Measurements from ENCODE around the gene ANXA4. TPM values are rescaled to one million over a fixed set of nuclear protein-coding genes. Genes with fewer than 3 reads are reported as not detected.

Gene ANXA4
- total RNA-seq, 1 experiment from 2014 or later: 92.0 TPM

DNA sequence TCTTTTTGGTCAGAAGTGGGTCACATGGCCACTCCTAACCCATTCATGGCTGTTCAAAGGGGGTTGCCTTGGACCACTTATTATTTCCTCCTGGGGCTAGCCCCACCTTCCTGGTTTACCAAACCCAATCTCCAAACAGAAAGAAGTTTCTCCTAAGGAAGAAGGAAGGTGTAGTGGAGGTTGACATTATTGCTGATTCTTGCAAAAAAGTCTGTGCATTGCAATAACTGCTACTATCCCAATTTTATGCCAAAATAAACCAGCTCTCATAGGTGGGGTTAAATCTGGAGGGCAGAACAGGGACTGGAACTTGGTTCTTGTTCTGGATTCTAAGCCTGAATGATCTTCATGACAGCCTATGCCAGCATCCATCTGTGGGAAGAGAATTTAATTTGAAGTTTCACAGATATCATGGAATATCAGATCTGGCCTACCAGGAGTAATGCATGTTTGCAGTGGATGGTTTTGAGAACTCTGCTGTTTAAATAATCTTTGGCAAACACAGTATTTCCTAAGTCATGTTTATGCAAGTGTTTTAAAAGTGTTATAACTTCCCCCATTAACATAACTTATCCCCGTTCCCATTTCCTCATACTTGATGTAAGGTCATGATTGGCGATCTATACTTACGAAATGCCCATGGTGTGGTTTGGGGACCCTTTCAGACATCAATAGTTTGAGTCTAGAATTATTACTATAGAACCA is 11.9 kb downstream of the ANXA4 start:
- Mint-ChIP-seq H3K4me1 (ENCODE audit: low read depth, unreplicated experiment) (peaks cover 24% of the 10 kb centered on the region), H3K36me3 (ENCODE audit: insufficient read depth, unreplicated experiment) (peaks cover 22% of the 10 kb centered on the region), H3K4me3 (ENCODE audit: unreplicated experiment) (no peak overlapping the region), H3K9me3 (ENCODE audit: unreplicated experiment) (no peaks in the 10 kb centered on the region), H3K27me3 (ENCODE audit: insufficient read depth, unreplicated experiment) (no peaks in the 10 kb centered on the region), H3K27ac (ENCODE audit: unreplicated experiment) (no peak overlapping the region)
- intact Hi-C loops (cut with micrococcal nuclease; ENCODE audit: unreplicated experiment): no loop called here
- Histone ChIP-seq H3K9me3 (no peaks in the 10 kb centered on the region), H3K4me1 (peaks cover 20% of the 10 kb centered on the region), H3K36me3 (ENCODE audit: control insufficient read depth, insufficient read depth, low read length) (peaks cover 1% of the 10 kb centered on the region), H3K27me3 (replicated peaks; ENCODE audit: control insufficient read depth, insufficient read depth, low read length) (no peaks in the 10 kb centered on the region), H3K4me3 (ENCODE audit: low read depth, low read length) (no peak overlapping the region)
- BruUV-seq (replicated peaks): no TSS peak
- no peak for DNase-seq
- TF ChIP-seq, protein P1, sequence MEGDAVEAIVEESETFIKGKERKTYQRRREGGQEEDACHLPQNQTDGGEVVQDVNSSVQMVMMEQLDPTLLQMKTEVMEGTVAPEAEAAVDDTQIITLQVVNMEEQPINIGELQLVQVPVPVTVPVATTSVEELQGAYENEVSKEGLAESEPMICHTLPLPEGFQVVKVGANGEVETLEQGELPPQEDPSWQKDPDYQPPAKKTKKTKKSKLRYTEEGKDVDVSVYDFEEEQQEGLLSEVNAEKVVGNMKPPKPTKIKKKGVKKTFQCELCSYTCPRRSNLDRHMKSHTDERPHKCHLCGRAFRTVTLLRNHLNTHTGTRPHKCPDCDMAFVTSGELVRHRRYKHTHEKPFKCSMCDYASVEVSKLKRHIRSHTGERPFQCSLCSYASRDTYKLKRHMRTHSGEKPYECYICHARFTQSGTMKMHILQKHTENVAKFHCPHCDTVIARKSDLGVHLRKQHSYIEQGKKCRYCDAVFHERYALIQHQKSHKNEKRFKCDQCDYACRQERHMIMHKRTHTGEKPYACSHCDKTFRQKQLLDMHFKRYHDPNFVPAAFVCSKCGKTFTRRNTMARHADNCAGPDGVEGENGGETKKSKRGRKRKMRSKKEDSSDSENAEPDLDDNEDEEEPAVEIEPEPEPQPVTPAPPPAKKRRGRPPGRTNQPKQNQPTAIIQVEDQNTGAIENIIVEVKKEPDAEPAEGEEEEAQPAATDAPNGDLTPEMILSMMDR (IDR thresholded peaks at IDR 0.05; ENCODE audit: insufficient read depth in 1 of 2, low read depth in 1 of 2, low read length in 1 of 2, severe bottlenecking in 1 of 2, unreplicated experiment in 1 of 2): no peak
- ChIA-PET POLR2A (no interaction called here), CTCF (no interaction called here)

DNA sequence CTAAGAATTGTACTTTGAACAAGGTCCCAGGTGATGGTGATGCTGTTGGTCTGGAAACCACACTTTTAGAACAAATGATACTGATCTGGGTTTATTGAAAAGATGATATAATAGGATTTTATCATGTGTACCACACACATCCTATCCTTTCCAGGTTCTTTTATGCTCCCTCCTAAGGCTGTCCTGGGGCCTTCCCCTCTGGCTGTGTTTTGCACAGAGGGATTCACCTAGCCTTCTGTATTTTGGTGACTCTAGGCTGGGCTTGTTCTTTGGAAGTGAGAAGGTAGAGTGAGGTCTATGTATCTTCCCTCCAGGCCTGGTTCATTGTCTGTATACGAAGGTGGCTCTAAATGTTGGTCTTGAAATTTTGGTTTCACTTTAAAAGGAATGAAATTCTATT is 12.7 kb downstream of the ANXA4 start:
- H3K4me1 Mint-ChIP-seq (ENCODE audit: low read depth, unreplicated experiment): peaks cover 16% of the 10 kb centered on the region
- H3K27me3 Mint-ChIP-seq (ENCODE audit: insufficient read depth, unreplicated experiment): no peaks in the 10 kb centered on the region
- no peaks in the 10 kb centered on the region for H3K27me3 ChIP-seq (replicated peaks; ENCODE audit: control insufficient read depth, insufficient read depth, low read length)
- H3K27ac Mint-ChIP-seq (ENCODE audit: unreplicated experiment): peak overlapping the region; percentile 17
- POLR2A ChIA-PET: no interaction called here
- no peak for DNase-seq
- peaks cover 20% of the 10 kb centered on the region for H3K4me1 ChIP-seq
- H3K4me3 ChIP-seq (ENCODE audit: low read depth, low read length): no peak overlapping the region
- CTCF ChIA-PET: no interaction called here
- peaks cover 14% of the 10 kb centered on the region for H3K36me3 Mint-ChIP-seq (ENCODE audit: insufficient read depth, unreplicated experiment)
- H3K9me3 Mint-ChIP-seq (ENCODE audit: unreplicated experiment): no peaks in the 10 kb centered on the region
- TF ChIP-seq, protein P1 (IDR thresholded peaks at IDR 0.05; ENCODE audit: insufficient read depth in 1 of 2, low read depth in 1 of 2, low read length in 1 of 2, severe bottlenecking in 1 of 2, unreplicated experiment in 1 of 2): no peak
- no peak overlapping the region for H3K4me3 Mint-ChIP-seq (ENCODE audit: unreplicated experiment)
- peaks cover 1% of the 10 kb centered on the region for H3K36me3 ChIP-seq (ENCODE audit: control insufficient read depth, insufficient read depth, low read length)
- no peaks in the 10 kb centered on the region for H3K9me3 ChIP-seq
- no TSS peak for BruUV-seq (replicated peaks)
- intact Hi-C loops (cut with micrococcal nuclease; ENCODE audit: unreplicated experiment): no loop called here

DNA sequence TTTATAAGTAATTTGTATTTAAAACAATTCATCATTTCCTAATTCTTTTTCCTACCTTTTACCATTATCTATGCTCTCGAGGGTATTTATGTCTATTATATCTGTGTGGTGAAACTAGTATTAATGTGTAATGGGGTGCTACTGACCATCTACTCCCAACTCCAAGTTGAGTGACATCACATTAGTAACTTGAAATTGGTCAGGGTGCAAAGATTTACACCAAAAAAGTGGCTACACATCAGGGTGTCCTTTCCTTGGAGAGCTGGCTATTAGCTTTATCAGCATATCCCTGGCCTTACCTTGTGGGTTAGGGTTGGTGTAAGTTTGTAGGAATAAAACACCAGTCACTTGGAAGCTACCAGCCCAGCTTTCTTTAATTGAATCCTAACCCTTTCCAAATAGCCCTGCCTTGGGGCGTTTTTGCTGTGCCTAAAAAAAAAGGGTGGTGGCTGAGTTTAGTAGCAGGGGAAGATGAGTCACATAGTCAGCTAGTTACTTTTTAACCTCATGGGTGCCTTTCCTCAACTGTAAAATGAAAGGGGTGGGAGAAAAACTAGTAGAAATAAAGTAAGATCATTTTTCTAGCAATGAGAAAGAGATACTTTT is 14.0 kb downstream of the ANXA4 start:
- H3K27me3 Mint-ChIP-seq (ENCODE audit: insufficient read depth, unreplicated experiment): no peaks in the 10 kb centered on the region
- TF ChIP-seq, protein P1 (IDR thresholded peaks at IDR 0.05; ENCODE audit: insufficient read depth in 1 of 2, low read depth in 1 of 2, low read length in 1 of 2, severe bottlenecking in 1 of 2, unreplicated experiment in 1 of 2): no peak
- peak overlapping the region; percentile 4 for H3K27ac Mint-ChIP-seq (ENCODE audit: unreplicated experiment)
- no peak overlapping the region for H3K4me3 Mint-ChIP-seq (ENCODE audit: unreplicated experiment)
- peaks cover 16% of the 10 kb centered on the region for H3K4me1 Mint-ChIP-seq (ENCODE audit: low read depth, unreplicated experiment)
- peaks cover 1% of the 10 kb centered on the region for H3K36me3 ChIP-seq (ENCODE audit: control insufficient read depth, insufficient read depth, low read length)
- peaks cover 14% of the 10 kb centered on the region for H3K36me3 Mint-ChIP-seq (ENCODE audit: insufficient read depth, unreplicated experiment)
- intact Hi-C loops (cut with micrococcal nuclease; ENCODE audit: unreplicated experiment): no loop called here
- no TSS peak for BruUV-seq (replicated peaks)
- ChIA-PET CTCF (interaction anchor here (1.0 to 2.2 kb wide), 2 partner anchors 31 to 61 kb away, joined by 9 to 13 read pairs; no protein-coding TSS in a partner anchor), POLR2A (interaction anchor here (0.6 to 0.9 kb wide), 3 partner anchors 14 to 159 kb away, joined by 3 to 9 read pairs (median 9); partner anchors contain the start of genes ANXA4 and MXD1)
- H3K9me3 ChIP-seq: no peaks in the 10 kb centered on the region
- no peaks in the 10 kb centered on the region for H3K27me3 ChIP-seq (replicated peaks; ENCODE audit: control insufficient read depth, insufficient read depth, low read length)
- peaks cover 20% of the 10 kb centered on the region for H3K4me1 ChIP-seq
- no peak overlapping the region for H3K4me3 ChIP-seq (ENCODE audit: low read depth, low read length)
- peak; percentile 56 to 65 for DNase-seq
- H3K9me3 Mint-ChIP-seq (ENCODE audit: unreplicated experiment): no peaks in the 10 kb centered on the region
